ENCODE measurements around the gene CERS6.

DNA sequence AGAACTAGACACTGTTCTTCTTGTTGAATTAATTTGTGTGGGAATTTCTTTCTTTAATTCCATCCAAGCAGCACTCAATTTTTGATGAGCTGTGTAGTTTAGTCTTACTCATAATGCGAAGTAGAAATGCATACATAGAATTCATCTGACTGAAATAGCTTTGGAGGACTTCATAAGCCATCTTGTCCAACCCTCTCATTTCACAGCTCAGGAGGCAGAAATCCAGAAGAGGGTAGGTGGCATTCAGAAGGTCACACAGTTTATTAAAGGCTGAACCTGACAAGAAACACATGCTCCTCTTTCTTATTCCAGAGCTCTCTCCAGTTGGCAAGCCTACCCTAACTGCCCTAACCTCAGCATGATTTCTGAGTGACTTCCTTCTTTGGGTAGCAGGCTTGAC is 177.1 kb downstream of the CERS6 start:
- TF ChIP-seq, protein P1, sequence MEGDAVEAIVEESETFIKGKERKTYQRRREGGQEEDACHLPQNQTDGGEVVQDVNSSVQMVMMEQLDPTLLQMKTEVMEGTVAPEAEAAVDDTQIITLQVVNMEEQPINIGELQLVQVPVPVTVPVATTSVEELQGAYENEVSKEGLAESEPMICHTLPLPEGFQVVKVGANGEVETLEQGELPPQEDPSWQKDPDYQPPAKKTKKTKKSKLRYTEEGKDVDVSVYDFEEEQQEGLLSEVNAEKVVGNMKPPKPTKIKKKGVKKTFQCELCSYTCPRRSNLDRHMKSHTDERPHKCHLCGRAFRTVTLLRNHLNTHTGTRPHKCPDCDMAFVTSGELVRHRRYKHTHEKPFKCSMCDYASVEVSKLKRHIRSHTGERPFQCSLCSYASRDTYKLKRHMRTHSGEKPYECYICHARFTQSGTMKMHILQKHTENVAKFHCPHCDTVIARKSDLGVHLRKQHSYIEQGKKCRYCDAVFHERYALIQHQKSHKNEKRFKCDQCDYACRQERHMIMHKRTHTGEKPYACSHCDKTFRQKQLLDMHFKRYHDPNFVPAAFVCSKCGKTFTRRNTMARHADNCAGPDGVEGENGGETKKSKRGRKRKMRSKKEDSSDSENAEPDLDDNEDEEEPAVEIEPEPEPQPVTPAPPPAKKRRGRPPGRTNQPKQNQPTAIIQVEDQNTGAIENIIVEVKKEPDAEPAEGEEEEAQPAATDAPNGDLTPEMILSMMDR (tag by site-specific recombination; IDR thresholded peaks at IDR 0.05), result no peak
- TF ChIP-seq ZBTB7A (tag by site-specific recombination; IDR thresholded peaks at IDR 0.05; ENCODE audit: low read depth) (no peak), ZBTB20 (tag by site-specific recombination; IDR thresholded peaks at IDR 0.05) (no peak), ZNF174 (tag by site-specific recombination; IDR thresholded peaks at IDR 0.05) (no peak), ZNF473 (tag by site-specific recombination; IDR thresholded peaks at IDR 0.05) (no peak), ZNF311 (tag by site-specific recombination; IDR thresholded peaks at IDR 0.05; ENCODE audit: borderline replicate concordance) (no peak)
- TF ChIP-seq, protein P2, sequence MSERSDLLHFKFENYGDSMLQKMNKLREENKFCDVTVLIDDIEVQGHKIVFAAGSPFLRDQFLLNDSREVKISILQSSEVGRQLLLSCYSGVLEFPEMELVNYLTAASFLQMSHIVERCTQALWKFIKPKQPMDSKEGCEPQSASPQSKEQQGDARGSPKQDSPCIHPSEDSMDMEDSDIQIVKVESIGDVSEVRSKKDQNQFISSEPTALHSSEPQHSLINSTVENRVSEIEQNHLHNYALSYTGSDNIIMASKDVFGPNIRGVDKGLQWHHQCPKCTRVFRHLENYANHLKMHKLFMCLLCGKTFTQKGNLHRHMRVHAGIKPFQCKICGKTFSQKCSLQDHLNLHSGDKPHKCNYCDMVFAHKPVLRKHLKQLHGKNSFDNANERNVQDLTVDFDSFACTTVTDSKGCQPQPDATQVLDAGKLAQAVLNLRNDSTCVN (tag by site-specific recombination; optimal IDR thresholded peaks at IDR 0.05), result no peak
